ENCODE results near the gene CC2D2B.
"Not testable (repeated sequence)": the region's sequence is repeated elsewhere in the genome, so short reads cannot be mapped to it uniquely, and the experiment has no call there.

The CC2D2B gene

DNA sequence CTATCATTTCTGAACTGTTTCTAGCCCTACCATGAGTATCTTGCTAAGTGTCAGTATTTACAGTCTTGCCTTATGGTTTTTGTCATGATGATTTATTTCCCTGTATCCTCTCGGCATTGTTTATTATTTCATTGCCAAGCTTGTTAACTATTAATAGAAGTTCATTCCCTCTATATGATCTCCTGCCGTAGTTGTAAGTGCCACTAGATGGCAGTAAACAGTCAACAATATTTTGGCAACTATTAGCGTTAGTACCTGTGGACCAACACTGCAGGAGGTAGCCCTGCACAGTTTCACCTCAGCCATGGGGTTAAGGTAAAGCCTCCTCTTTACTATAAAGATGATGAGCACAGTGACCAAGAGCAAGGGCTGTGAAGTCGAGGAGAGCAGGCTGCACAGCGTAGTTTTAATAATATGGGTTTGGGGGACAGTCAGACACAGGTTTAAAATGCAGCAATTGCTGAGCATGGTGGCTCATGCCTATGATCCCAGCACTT is 109.5 kb downstream of the CC2D2B start:
- DNase-seq (ENCODE audit: low read depth), result no peak

DNA sequence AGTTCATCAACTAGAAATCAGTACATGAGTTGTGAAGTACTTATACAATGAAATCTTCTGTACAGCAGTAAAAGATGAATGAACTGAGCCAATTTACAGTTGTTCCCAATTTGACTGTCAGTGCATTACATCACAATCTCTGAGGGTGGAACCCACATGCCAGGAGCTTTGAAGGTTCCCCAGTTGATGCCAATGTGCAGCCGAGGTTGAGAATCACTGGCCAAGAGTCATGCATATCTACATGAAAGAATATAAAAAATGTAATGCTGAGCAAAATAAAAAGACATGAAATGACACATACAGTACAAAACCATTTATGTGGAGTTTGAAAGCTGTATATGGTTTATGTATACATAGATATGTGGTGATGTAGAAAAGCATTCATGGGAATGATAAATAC is 113.6 kb downstream of the CC2D2B start:
- no peak for DNase-seq (ENCODE audit: low read depth)

DNA sequence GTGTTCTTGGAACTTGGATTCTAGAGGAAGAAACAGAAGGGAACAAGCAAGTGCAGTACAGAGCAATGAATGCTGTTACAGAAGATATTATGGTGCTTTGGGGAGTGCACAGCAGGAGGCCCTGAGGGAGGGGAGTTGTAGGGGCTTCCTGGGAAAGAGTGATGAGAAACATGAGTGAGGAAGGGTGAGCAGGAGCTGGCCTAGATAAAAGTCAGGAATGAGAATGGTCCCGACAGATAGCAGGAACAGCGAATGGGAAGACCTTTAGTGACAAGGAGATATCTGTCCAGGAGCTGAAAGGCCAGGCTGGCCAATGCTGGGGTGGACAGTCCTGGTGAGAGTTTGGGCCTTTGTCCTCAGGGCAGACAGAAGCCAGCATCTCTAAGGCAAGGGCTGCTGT is 115.0 kb downstream of the CC2D2B start:
- no peak for DNase-seq (ENCODE audit: low read depth)

DNA sequence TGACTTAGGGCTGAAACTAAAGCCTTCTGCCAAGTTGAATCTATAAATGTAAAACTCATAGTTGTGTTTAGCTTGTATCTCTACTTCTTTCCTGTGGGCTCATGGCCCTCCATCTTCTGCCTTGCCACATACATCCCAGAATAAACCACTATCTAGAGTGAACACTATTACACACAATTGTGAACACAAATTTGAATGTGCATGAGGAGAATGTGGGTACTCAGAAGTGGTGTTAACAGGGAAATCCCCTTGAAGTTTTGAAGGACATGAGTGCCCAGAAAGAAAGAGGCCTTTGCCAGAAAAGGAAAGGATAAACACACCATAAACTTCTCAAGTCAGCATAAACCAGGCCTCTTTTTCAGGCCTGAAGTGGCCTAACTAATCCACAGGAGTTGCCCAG is 115.4 kb downstream of the CC2D2B start:
- DNase-seq (ENCODE audit: low read depth), result no peak

DNA sequence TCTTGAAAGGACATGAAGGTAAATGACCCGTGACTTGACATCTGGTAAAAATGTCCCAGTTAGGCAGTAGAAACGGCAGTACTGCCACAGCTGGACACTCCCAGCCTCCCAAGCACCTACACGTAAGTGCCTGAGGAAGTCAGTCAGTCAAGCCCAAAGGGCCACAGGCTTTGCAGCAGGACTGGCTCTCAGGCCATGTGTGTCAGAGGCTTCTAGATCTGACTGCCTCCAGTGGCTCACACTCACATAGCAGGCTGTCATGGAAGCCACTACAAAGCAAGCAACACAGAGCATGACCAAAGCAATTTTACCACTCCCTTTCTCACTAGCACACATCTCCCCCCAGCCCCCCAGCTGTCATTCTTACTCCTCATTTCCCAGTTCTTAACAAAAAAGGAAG is 117.8 kb downstream of the CC2D2B start:
- no peak for DNase-seq (ENCODE audit: low read depth)

DNA sequence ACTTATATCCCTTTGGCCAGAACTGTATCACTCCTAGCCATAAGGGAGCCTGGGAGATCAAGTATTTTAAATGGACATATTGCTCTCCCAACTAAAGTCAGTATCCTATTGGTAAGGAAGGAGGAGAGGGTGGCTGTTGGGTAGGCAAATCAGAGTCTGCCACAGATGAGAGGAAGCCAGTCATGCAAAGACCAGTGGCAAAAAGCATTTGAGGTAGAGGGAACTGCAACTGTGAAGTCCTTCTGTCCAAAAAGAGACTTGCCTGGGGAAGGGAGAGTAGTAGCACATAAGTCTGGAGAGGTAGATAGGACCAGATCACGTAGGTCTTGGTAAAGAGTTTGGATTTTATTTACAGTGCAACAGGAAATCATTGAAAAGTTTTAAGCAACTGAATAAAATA is 126.8 kb downstream of the CC2D2B start:
- DNase-seq (ENCODE audit: low read depth), result no peak

DNA sequence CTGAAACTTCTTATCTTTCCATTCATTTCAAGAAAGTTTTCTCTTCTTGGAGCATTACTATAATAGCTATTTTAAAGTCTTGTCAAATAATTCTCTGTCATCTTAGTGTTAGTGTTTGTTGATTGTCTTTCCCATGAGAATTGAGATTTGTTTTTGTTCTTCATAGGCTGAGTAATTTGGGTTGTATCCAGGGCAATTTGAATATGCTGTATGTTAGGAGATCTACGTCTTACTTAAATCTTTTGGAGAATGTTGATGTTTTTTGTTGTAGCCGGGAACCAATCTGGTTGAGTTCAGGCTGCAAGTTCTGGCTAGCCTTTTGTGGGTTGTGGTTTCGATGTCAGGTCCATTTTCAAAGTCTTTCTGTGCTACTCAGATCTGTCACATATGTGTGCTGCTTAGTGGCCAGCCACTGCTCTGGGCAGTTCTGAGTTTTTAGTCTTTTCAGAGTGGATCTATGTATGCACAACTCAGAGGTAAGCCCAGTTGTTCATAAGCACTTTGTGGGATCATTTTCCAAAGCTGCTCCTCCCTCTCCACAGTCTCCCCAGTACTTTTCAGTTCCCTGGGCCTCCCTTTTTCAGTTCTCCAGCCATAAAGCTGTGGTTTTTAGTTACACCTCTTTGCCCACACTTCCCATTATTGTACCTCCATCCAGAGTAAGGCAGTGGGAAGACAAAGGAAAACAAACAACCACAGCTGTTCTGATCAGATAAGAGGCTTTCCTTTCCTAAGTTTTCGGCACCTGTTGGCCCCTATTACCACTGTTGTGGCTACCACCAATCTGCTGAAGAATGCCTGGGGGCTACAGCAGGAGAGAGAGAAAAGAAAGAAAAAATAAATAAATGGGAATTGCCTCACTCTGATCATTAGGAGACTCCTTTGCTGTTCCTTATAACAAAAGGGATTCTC is 131.0 kb downstream of the CC2D2B start:
- DNase-seq (ENCODE audit: low read depth), result no peak

DNA sequence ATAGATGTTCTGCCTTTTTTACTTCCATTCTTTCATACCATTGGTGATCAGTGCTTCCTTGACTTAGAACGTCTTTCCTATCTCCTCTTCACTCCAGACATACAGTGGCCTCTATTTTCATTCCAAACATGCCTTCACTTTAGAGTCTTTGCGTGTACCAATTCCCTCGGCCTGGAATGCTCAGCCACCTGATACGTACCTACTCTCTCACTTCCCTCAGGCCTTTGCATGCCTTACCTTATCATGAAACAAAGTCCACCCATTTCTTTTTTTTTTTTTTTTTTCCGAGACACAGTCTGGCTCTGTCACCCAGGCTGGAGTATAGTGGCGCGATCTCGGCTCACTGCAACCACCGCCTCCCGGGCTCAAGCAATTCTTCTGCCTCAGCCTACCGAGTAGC is 133.4 kb downstream of the CC2D2B start:
- no peak for DNase-seq (ENCODE audit: low read depth)

DNA sequence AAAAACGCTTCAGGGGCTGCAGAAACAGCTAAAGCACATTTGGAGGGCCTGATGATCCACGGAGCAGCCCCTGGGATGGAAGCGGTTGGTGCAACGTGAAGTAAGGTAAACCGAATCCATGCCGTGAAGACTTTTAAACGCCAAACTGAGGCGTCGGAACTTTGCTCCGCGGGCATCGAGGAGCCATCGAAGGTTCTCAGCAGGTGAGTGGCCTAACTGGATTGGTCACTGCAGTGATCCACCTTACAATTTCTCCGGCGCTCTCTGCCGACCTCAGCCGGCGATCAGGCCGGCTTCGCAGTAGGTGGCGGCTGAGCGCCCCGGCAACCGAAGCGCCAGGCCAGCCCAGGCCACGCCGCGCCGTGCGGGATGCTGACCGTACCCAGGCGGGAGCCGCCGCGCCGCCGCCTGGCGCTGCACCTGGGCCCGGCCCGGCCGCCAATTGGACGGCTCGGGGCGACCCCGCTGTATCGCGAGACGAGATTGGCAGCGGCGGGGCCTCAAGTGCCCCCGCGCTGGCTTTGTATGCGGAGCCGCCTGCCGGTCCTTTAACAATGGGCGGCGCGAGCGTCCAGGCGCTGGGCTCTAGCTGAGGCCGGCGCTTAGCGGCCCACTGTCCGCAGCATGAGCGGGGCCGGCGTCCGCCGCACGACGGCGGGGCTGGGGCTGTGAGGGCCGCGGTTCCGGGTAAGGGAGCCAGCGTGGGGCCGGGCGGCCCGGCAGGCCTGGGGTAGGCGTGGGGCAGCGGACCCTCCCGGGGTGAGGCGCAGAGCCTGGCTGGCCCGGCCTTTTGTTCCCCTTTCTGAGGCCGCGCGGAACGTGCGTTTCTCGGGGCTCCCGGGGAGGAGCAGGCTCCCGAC is 135.5 kb downstream of the CC2D2B start, which contains the start of gene CCNJ:
CCNJ (plus strand) TSS at position 551 of the 860 bp plus-strand sequence. CDS start 811 bp downstream, outside the sequence.
- DNase-seq (ENCODE audit: low read depth), result peak; percentile 71

DNA sequence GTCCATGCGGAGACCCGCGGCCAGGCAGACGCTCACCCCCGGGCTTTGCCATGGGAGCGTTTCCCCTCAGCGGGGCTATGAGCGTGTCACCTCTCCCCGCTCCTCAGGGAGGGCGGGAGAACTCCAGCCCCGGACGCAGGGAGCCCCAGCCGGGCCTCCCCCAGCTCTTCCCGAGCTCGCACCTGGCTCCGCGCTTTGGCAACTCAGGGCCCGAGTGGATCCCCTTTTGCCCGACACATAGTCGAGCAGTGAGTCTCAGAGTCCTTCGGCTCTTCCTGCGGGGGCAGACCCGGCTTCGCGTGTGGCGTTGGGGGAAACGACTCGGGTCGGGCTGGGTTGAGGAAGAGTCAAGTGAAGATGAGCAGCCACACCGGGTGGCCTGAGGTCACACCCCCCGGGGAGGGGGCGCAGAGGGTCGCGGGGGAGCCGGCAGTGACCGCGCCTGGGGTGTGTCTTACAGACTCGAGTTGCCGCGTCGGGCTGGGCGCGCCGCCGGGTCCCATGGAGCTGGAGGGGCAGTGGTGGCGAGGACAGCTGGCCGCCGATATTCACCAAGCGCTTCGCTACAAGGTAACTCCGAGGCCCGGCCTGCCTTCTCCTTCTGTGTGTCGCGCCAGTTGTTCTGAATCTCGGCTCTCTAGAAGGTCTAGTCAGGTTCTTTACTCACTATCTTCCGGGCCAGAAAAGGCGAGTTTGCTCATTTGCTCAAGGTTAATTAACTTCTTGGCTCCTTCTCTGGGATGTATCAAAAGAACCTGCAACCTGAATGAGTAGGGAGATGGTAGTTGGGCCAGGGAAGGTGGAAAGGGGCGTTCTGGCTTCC is 136.3 kb downstream of the CC2D2B start:
- peak; percentile 18 for DNase-seq (ENCODE audit: low read depth)

DNA sequence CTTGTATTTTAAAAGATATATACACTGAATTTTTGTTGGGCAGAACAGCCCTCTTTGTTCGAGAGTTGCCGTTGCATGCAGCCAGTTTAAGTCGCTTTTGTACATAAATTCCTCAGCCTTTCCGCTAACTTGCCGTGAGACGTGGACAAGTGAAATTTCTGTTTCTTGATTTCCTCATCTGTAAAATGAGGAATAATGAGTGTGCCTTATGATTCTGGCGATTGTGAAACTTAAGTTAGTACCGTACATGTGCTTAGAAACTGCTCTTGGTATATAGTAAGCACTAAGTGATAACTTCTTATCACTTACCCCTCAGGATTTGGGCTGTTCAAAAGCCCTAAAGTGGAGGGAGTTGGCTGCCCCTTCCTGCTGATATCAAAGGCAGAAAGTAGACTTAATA is 137.0 kb downstream of the CC2D2B start:
- no peak for DNase-seq (ENCODE audit: low read depth)

DNA sequence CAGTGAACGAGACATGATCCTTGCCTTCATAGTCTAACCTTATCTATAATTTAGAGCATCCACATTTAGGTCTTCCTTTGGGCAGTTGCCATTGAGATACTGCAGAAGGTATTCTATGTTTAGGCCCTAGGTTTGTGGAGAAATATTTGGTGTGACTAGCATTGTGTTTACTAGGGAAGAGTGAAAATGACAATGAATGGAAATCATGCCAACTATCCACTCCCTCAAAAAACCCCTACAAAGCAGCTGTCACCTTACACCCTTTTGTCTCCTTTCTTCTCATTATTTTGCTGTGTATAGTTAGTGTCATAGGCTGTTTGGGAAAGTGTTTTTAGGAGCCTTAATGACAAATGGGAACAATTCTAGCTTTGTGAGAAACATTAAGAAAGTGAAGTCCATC is 138.8 kb downstream of the CC2D2B start:
- no peak for DNase-seq (ENCODE audit: low read depth)

DNA sequence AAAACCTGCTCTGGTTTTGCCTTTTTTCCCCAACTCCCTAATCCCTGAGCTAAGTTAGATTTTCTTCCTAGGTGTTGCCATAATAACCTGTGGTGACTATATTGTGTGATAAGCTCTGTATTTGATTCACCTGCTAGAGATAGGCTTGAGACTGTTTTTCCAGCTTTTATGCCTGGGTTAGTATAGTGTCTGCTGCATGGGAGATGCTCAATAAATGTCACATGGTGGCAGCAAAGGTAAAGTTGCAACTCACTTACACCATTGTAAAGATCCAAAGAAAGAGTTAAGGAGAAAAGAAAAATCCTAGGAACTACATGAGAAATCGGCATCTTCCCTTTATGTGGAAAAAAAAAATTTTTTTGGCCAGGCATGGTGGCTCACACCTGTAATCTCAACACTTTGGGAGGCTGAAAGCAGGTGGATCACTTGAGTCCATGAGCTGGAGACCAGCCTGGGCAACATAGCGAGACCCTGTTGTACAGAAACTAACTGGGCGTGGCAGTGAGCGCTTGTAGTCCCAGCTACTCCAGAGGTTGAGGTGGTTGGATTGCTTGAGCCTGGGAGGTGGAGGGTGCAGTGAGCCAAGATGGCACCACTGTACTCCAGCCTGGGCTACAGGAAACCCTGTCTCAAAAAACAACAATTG is 139.4 kb downstream of the CC2D2B start:
- DNase-seq (ENCODE audit: low read depth), result no peak

DNA sequence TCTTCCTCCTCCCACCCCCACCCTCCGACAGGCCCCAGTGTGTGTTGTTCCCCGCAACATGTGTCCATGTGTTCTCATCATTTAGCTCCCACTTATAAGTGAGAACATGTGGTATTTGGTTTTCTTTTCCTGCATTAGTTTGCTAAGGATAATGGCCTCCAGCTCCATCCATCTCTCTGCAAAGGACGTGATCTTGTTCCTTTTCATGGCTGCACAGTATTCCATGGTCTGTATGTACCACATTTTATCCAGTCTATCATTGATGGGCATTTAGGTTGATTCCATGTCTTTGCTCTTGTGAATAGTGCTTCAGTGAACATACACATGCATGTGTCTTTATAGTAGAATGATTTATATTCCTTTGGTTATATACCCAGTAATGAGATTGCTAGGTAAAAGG is 140.2 kb downstream of the CC2D2B start:
- not testable (repeated sequence) for DNase-seq (ENCODE audit: low read depth)

DNA sequence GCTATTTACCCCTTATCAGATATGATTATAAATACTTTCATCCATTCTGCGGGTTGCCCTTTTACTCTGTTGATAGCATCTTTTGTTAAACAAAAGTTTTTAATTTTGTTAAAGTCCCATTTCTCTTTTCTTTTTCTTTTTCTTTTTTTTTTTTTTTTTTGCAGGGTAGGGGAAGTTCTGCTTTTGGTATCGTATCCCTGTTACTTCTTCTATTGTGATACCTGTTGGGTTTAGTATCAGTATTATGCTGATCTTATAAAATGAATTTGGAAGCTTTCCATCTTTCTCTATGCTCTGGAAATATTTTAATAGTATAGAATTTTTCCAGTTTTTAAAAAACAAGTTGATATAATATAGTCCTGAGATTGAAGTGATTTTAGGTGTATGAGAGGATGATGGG is 141.6 kb downstream of the CC2D2B start:
- no peak for DNase-seq (ENCODE audit: low read depth)

DNA sequence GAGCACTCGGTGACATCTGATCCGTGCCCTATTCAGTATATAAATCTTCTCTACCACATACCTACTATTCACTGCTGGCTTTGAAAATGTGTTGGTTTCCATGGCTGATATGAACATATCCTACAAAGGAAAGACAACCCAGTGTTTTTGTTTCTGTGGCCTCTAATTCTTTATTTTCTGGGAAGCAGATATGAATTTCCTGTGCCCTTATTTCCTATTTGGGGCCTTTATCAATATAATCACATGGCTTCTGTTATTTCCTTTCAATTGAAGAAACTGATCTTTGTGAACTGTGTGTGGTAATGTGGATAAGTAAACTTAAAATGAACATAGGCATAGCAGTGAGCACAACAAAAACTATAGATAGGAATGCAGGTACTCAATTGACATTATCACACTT is 146.2 kb downstream of the CC2D2B start:
- DNase-seq (ENCODE audit: low read depth), result no peak

DNA sequence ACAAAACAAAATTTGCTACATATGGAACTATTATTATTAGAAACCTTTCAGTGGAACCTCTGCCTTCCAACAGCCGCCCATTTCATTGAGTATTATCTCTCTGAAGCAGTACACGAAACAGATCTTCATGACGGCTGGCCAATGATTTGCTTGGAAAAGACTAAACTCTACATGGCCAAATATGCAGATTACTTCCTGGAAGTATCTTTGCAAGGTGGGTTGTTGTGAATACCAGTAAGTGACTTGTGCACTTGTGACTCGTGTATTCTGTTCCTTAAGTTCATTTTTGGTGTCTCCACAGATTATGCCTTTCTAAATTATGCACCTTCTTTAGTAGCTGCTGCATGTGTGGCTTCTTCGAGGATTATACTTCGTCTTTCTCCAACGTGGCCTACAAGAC is 149.0 kb downstream of the CC2D2B start:
- DNase-seq (ENCODE audit: low read depth), result no peak

DNA sequence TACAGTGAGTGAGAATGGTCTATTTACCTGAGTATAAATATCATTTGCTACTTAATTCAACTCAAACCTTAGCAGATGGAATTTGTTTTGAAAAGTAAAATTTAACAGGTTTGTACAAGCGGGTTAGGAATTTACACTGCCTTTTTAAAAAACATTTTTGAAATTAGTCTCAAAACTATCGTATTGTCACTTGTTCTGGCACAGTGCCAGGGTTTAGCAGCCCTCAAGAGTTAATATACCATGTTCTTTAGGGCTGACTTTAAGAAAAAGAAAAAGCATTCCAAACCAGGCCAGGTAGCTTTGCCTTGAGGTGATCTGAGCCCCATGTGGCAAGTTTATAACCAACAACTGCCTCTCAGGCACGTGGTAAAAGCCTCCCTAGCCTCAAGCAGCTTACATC is 153.5 kb downstream of the CC2D2B start:
- DNase-seq (ENCODE audit: low read depth), result no peak

DNA sequence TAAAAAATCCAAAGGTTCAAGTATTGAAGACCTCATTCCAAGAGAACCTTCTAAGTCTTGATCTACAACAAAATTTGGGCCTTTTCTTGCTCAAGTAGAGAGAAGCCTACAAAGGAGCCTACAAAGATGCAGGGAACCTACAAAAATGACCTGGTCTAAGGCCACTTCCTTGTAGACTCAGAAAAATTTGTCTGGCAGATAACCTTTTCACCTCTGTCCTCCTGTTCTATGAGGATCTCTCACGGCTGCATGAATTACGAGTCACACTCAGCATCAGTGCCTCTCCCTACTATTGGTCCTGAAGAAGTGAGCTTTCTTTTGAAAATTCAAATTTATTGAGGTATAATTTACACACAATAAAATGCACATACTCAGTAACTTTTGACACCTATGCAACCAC is 164.9 kb downstream of the CC2D2B start:
- DNase-seq (ENCODE audit: low read depth), result no peak

DNA sequence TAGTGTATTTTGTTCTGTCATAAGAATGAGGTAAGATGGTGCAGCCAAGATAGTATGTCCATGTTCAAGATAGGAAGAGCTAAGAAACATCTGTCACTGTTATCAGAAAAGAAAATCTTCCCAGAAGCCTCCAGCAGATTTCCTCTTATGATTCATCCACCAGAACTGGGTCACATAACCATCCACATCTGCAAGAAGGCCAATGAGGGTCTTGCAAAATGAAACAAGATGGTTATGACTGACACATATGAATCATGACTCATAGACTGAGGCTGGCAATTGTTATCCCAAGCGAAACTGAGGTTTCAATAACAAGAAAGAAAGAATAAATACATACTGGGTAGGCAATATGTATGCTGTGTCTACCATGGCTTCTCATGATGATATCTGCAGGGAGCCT is 165.9 kb downstream of the CC2D2B start:
- no peak for DNase-seq (ENCODE audit: low read depth)

DNA sequence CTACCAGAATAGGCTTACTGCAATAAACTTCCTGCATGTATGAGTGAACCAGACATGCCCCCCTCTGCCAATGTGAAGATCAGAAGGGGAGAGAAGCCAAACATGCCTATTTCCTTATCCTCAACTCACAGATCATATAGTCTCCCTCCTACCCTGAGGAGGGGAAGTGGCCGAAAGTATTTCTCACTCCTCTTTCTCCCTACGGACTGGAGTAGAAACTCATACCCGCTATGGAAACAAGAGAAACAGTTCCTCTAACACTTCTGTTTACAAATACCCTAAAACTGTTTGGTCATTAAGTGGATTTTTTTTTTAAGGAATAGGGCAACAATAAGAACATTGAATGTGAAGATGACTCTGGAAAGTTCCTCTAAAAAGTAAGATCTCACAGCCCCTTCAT is 167.0 kb downstream of the CC2D2B start:
- no peak for DNase-seq (ENCODE audit: low read depth)

All from stimulated activated CD8-positive, alpha-beta memory T cell treated with anti-CD3 and anti-CD28 coated beads, Interleukin-4, amount 100 ng/mL, for 24 hours (primary cell).